Heart right ventricle (tissue), 16 donors: Measurements from ENCODE around the gene NAT14. TPM values are rescaled to one million over a fixed set of nuclear protein-coding genes. Genes with fewer than 3 reads are reported as not detected.
A peak's percentile ranks its signal among the peaks of the same experiment; 100 is the strongest.
"Not testable (repeated sequence)": the region's sequence is repeated elsewhere in the genome, so short reads cannot be mapped to it uniquely, and the experiment has no call there.

Experiments used
- ATAC-seq, 8 donors: fragments of 200-7000 bp; cut with Tn5 transposase; one replicate each; pipeline ENCODE4 v1.9.1; 2020; ENCODE audit warnings: mild to moderate bottlenecking in 8 of 8, moderate library complexity in 8 of 8, moderate number of reproducible peaks in 1 of 8
- DNase-seq, 2 donors: peaks; one replicate each; pipeline ENCODE4 v3.0.0-alpha.2; 2020
- H3K27ac ChIP-seq, 10 donors: fragments of 200-600 bp; sonication (generic) in 2 of 10; one replicate each; pipeline versions ENCODE4 v1.5.0 to v1.8.0; 2020 to 2022; ENCODE audit warnings: mild to moderate bottlenecking in 3 of 10
- H3K27me3 ChIP-seq, 7 donors: fragments of 200-600 bp; one replicate each; pipeline ENCODE4 v1.8.0; 2021 to 2022; ENCODE audit warnings: mild to moderate bottlenecking in 2 of 7
- H3K36me3 ChIP-seq, 9 donors: fragments of 200-600 bp; sonication (generic) in 1 of 9; one replicate each; pipeline versions ENCODE4 v1.5.0 to v1.8.0; 2020 to 2022; ENCODE audit warnings: mild to moderate bottlenecking in 2 of 9
- H3K4me1 ChIP-seq, 9 donors: fragments of 200-600 bp; sonication (generic) in 1 of 9; one replicate each; pipeline versions ENCODE4 v1.5.0 to v1.8.0; 2020 to 2022; ENCODE audit warnings: mild to moderate bottlenecking in 4 of 9
- H3K4me3 ChIP-seq, 10 donors: fragments of 200-600 bp; sonication (generic) in 2 of 10; one replicate each; pipeline versions ENCODE4 v1.5.0 to v1.8.0; 2020 to 2022; ENCODE audit warnings: mild to moderate bottlenecking in 7 of 10, moderate library complexity in 2 of 10
- H3K9me3 ChIP-seq, 11 donors: fragments of 200-600 bp in 10 of 11; sonication (generic) in 2 of 11; one replicate each; pipeline versions ENCODE4 v1.5.0 to v1.8.0; 2013 to 2022; ENCODE audit warnings: mild to moderate bottlenecking in 2 of 11, control low read depth in 1 of 11, moderate library complexity in 1 of 11
- CTCF ChIP-seq, 9 donors: fragments of 200-600 bp; sonication (generic) in 2 of 9; IDR thresholded peaks; one replicate each; pipeline versions ENCODE4 v1.5.0 to v1.8.0; 2021 to 2022; ENCODE audit warnings: antibody characterized with exemption in 9 of 9, mild to moderate bottlenecking in 5 of 9, moderate library complexity in 1 of 9
- WGBS, 2 donors: extraction: QIAGEN DNeasy Blood & Tissue Kit; methylation state at CpG; one replicate each; pipeline ENCODE4 v1.1.7; 2013; ENCODE audit warnings: inconsistent platforms in 1 of 2; 5-methylcytosine and 5-hydroxymethylcytosine counted together
- intact Hi-C, 10 donors: fragments of 100-400 bp; cut with DNase I; formaldehyde crosslinking; loops; one replicate each; pipeline versions ENCODE4 v1.11.1 to v1.14.2; 2022
- polyA plus RNA-seq, 2 donors: library from polyadenylated mRNA; stranded (reverse); fragments of 200-250 nt; gene quantifications; one replicate each; pipeline ENCODE4 v1.2.3, GENCODE V29; 2013
- total RNA-seq, 10 donors: library from RNA; stranded (reverse); fragmentation: NEBNext Ultra II Directional in 3 of 10; extraction: Animal tissue kit (Norgen Biotek cat#: 25700) in 3 of 10; gene quantifications; one replicate each; pipeline versions ENCODE4 v1.2.1 to v1.2.4, GENCODE V29; 2021 to 2023
- donor health status: Arrhythmogenic right ventricular cardiomyopathy.
- donor health status: ischemic (EF 13 %, LVEDD 7.1; RV severe dilation, severe dysfunction).
- donor health status: healthy with polysubstance abuse.
- donor health status: DM: no; HTN: yes; CAD: no.
- donor health status: DM: no; HTN: no; CAD: no.
- donor health status: ischemic (EF 25% LVEDD 6.9; RV normal size, moderate dysfunction).
- donor health status: ischemic (EF 25% LVEDD 5.7; RV mildly dilated, moderate dysfunction).
- donor health status: healthy.
- donor health status: DM: yes; HTN: yes; CAD: no.
- donor health status: Ischemic cardiomyopathy.
- donor health status: ischemic (EF 35%, LVEDD 5.7; RV mildly dilated, moderate dysfunction).
- donor health status: nonischemic (EF 11% LVEDD 7.7; RV severe dilation, severe dysfunction).
- donor health status: DM: yes; HTN: yes; CAD: no.
- donor health status: PGD.
- donor health status: ischemic (EF 29% LVEDD 5.4; RV normal size, mild dysfunction).
- donor health status: nonischemic (EF 23%, LVEDD 6.1; RV moderate dilation, normal function).

NAT14 gene
- total and polyA plus RNA-seq, 12 donors: 5.8 to 16.4 (median 7.0) TPM

GRCh38 chr19:55447421-55448174, 37.4 kb upstream of the NAT14 start:
- ATAC-seq: peak in 5 of 8 donors; percentile 29 to 76 (median 51)
- no peak for TF ChIP-seq CTCF (IDR thresholded peaks at IDR 0.05)
- H3K27me3 ChIP-seq: peaks cover 16 to 77% (median 66%) of the 10 kb centered on the region in 7 donors

DNA sequence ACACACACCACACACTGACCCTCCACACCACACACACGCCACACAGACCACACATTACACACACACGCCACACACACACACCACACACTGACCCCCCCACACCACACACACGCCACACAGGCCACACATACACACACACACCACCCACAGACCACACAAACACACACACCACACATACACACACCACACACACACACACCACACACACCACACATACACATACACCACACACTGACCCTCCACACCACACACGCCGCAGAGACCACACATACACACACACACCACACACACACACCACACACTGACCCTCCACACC, 36.9 kb upstream of the NAT14 start:
- ATAC-seq, H3K9me3 ChIP-seq, H3K27ac ChIP-seq, H3K4me3 ChIP-seq, intact Hi-C loops, DNase-seq, H3K36me3 ChIP-seq: not testable (repeated sequence)
- peaks cover 4 to 14% (median 11%) of the 10 kb centered on the region in 9 donors for H3K4me1 ChIP-seq
- peaks cover 17 to 77% (median 65%) of the 10 kb centered on the region in 7 donors for H3K27me3 ChIP-seq
- whole genome bisulfite sequencing, 2 donors: 88 to 90% methylated on average over 5 of the region's 5 CpGs

More at GRCh38 chr19:55447421-55448174, 37.4 kb upstream of the NAT14 start:
- H3K36me3 ChIP-seq: no peaks in the 10 kb centered on the region
- no peak overlapping the region for H3K27ac ChIP-seq
- 33 to 34% methylated on average over 16 of the region's 16 CpGs for WGBS, 2 donors
- no peak for DNase-seq
- peaks cover 4 to 14% (median 11%) of the 10 kb centered on the region in 9 donors for H3K4me1 ChIP-seq
- H3K9me3 ChIP-seq: no peaks in the 10 kb centered on the region
- no peak overlapping the region for H3K4me3 ChIP-seq
- intact Hi-C loops: no loop called here

GRCh38 chr19:55449469-55449868, 35.5 kb upstream of the NAT14 start:
- H3K27ac ChIP-seq: no peak overlapping the region
- peaks cover 0 to 7% (median 0%) of the 10 kb centered on the region in 9 donors for H3K36me3 ChIP-seq
- no peak for ATAC-seq
- no peaks in the 10 kb centered on the region for H3K9me3 ChIP-seq
- TF ChIP-seq CTCF (IDR thresholded peaks at IDR 0.05): no peak
- no peak overlapping the region for H3K4me3 ChIP-seq
- H3K4me1 ChIP-seq: peaks cover 4 to 14% (median 11%) of the 10 kb centered on the region in 9 donors
- intact Hi-C loops: no loop called here
- WGBS, 2 donors: 34 to 36% methylated on average over 16 of the region's 16 CpGs
- DNase-seq: no peak
- H3K27me3 ChIP-seq: peaks cover 17 to 67% (median 52%) of the 10 kb centered on the region in 7 donors

- Histone ChIP-seq H3K4me1 (peaks cover 4 to 14% (median 11%) of the 10 kb centered on the region in 9 donors), H3K4me3 (peak overlapping the region in 6 of 10 donors; percentile 2 to 31 (median 15)), H3K36me3 (peaks cover 0 to 19% (median 0%) of the 10 kb centered on the region in 9 donors), H3K9me3 (no peaks in the 10 kb centered on the region), H3K27ac (no peak overlapping the region), H3K27me3 (peaks cover 17 to 50% (median 36%) of the 10 kb centered on the region in 7 donors)
- 1% methylated on average over 43 to 80 of the region's 80 CpGs for WGBS, 2 donors
- TF ChIP-seq CTCF (IDR thresholded peaks at IDR 0.05): no peak
- ATAC-seq (no peak), DNase-seq (no peak)
- intact Hi-C loops: loop anchor here in 1 of 10 donors (10.0 kb wide), 1 partner anchor 317 kb away; no protein-coding TSS in a partner anchor
Measured at GRCh38 chr19:55451163-55451964, 33.6 kb upstream of the NAT14 start.
